H9 (cell line): Measurements from ENCODE around the gene DYNC1H1. TPM values are rescaled to one million over a fixed set of nuclear protein-coding genes. Genes with fewer than 3 reads are reported as not detected.
A peak's percentile ranks its signal among the peaks of the same experiment; 100 is the strongest.

Experiments used
- DNase-seq: peaks from one replicate; pipeline ENCODE4 v3.0.0-alpha.2; 2017
- H2AFZ ChIP-seq: one replicate; pipeline ENCODE4 v1.6.1; 2013; ENCODE audit warnings: mild to moderate bottlenecking, low read length, control low read depth, moderate library complexity
- H2AK5ac ChIP-seq: 2 replicates; pipeline ENCODE4 v1.6.1; 2013; ENCODE audit warnings: low read length, control low read depth, mixed read lengths; ENCODE audit not compliant: insufficient read length
- H2BK120ac ChIP-seq: one replicate; pipeline ENCODE4 v1.6.1; 2013; ENCODE audit warnings: low read depth, mild to moderate bottlenecking, low read length, control low read depth, inconsistent platforms; ENCODE audit not compliant: poor library complexity, severe bottlenecking
- H2BK12ac ChIP-seq: 2 replicates; pipeline ENCODE4 v1.6.1; 2013; ENCODE audit warnings: low read length, control low read depth, mixed read lengths, low read depth; ENCODE audit not compliant: insufficient read length
- H2BK15ac ChIP-seq: 2 replicates; pipeline ENCODE4 v1.6.1; 2013; ENCODE audit warnings: low read depth, low read length, control low read depth
- H2BK20ac ChIP-seq: one replicate; pipeline ENCODE4 v1.6.1; 2013; ENCODE audit warnings: low read depth, mild to moderate bottlenecking, low read length, control low read depth, inconsistent platforms; ENCODE audit not compliant: poor library complexity, severe bottlenecking
- H2BK5ac ChIP-seq: 2 replicates; pipeline ENCODE4 v1.6.1; 2013; ENCODE audit warnings: low read length, control low read depth, mixed read lengths; ENCODE audit not compliant: insufficient read length
- H3K14ac ChIP-seq: 2 replicates; pipeline ENCODE4 v1.6.1; 2013; ENCODE audit warnings: low read length, control low read depth; ENCODE audit not compliant: insufficient read depth
- H3K18ac ChIP-seq: 2 replicates; pipeline ENCODE4 v1.6.1; 2013; ENCODE audit warnings: low read depth, mild to moderate bottlenecking, mixed read lengths, low read length, control low read depth; ENCODE audit not compliant: insufficient read length
- H3K23ac ChIP-seq: 2 replicates; pipeline ENCODE4 v1.6.1; 2013; ENCODE audit warnings: low read length, control low read depth, mixed read lengths, low read depth; ENCODE audit not compliant: insufficient read length
- H3K23me2 ChIP-seq: 2 replicates; pipeline ENCODE4 v1.6.1; 2013; ENCODE audit warnings: low read depth, mild to moderate bottlenecking, mixed read lengths, low read length, control low read depth; ENCODE audit not compliant: insufficient read length, poor library complexity, severe bottlenecking
- H3K27ac ChIP-seq: 2 replicates; pipeline ENCODE4 v1.5.1; 2013; ENCODE audit warnings: low read length, control low read depth, mixed read lengths, low read depth; ENCODE audit not compliant: insufficient read length
- H3K27me3 ChIP-seq: 2 replicates; pipeline ENCODE4 v1.6.1; 2013; ENCODE audit warnings: low read length, control low read depth, inconsistent platforms; ENCODE audit not compliant: insufficient read depth
- H3K4ac ChIP-seq: 2 replicates; pipeline ENCODE4 v1.6.1; 2013; ENCODE audit warnings: low read depth, mild to moderate bottlenecking, control low read depth, inconsistent platforms, low read length, moderate library complexity
- H3K4me1 ChIP-seq: 2 replicates; pipeline ENCODE4 v1.6.1; 2013; ENCODE audit warnings: low read length, control low read depth, inconsistent platforms; ENCODE audit not compliant: insufficient read depth
- H3K4me2 ChIP-seq: 2 replicates; pipeline ENCODE4 v1.6.1; 2013; ENCODE audit warnings: low read length, control low read depth, mixed read lengths; ENCODE audit not compliant: insufficient read length, insufficient read depth
- H3K56ac ChIP-seq: 2 replicates; pipeline ENCODE4 v1.6.1; 2013; ENCODE audit warnings: low read depth, mild to moderate bottlenecking, mixed read lengths, low read length, control low read depth; ENCODE audit not compliant: insufficient read length
- H3K79me1 ChIP-seq: 2 replicates; pipeline ENCODE4 v1.6.1; 2013; ENCODE audit warnings: low read depth, mild to moderate bottlenecking, moderate library complexity, low read length, control low read depth, inconsistent platforms; ENCODE audit not compliant: insufficient read depth, poor library complexity, severe bottlenecking
- H3K79me2 ChIP-seq: 2 replicates; pipeline ENCODE4 v1.6.1; 2013; ENCODE audit warnings: low read length, control low read depth, inconsistent platforms; ENCODE audit not compliant: insufficient read depth
- H3K9ac ChIP-seq: 2 replicates; pipeline ENCODE4 v1.6.1; 2013; ENCODE audit warnings: low read length, control low read depth, mixed read lengths; ENCODE audit not compliant: insufficient read length; ENCODE audit errors: extremely low read depth
- H3K9me3 ChIP-seq: one replicate; pipeline ENCODE4 v1.6.1; 2013; ENCODE audit warnings: low read depth, low read length, inconsistent platforms; ENCODE audit not compliant: control insufficient read depth
- H3T11ph ChIP-seq: one replicate; pipeline ENCODE4 v1.6.1; 2013; ENCODE audit warnings: mild to moderate bottlenecking, low read length, control low read depth, inconsistent platforms
- H4K20me1 ChIP-seq: one replicate; pipeline ENCODE4 v1.6.1; 2013; ENCODE audit not compliant: control insufficient read depth, insufficient read length, insufficient read depth
- H4K5ac ChIP-seq: 2 replicates; pipeline ENCODE4 v1.6.1; 2013; ENCODE audit warnings: low read depth, mild to moderate bottlenecking, mixed read lengths, low read length, control low read depth; ENCODE audit not compliant: insufficient read length
- H4K8ac ChIP-seq: replicated peaks from 2 replicates; pipeline ENCODE4 v1.6.1; 2013; ENCODE audit warnings: low read length, control low read depth, mixed read lengths, low read depth; ENCODE audit not compliant: insufficient read length
- H4K91ac ChIP-seq: 2 replicates; pipeline ENCODE4 v1.6.1; 2013; ENCODE audit warnings: low read depth, mild to moderate bottlenecking, moderate library complexity, mixed read lengths, low read length, control low read depth; ENCODE audit not compliant: insufficient read length
- H3K27ac Mint-ChIP-seq, 3 experiments: 2 replicates in 2 of 3; 3 replicates in 1 of 3; pipeline ENCODE4 v1.8.0; 2020 to 2021; ENCODE audit warnings: mixed read lengths in 3 of 3, mild to moderate bottlenecking in 1 of 3, moderate library complexity in 1 of 3
- H3K27me3 Mint-ChIP-seq: 2 replicates; pipeline ENCODE4 v1.8.0; 2021; ENCODE audit warnings: low read depth, mild to moderate bottlenecking, moderate library complexity, mixed read lengths
- H3K36me3 Mint-ChIP-seq, 3 experiments: 2 replicates in 2 of 3; 3 replicates in 1 of 3; pipeline ENCODE4 v1.8.0; 2020 to 2021; ENCODE audit warnings: low read depth in 3 of 3, mixed read lengths in 3 of 3; ENCODE audit not compliant: insufficient read depth in 1 of 3
- H3K4me1 Mint-ChIP-seq, 2 experiments: 2 replicates each; pipeline ENCODE4 v1.8.0; 2020; ENCODE audit warnings: mixed read lengths in 2 of 2
- H3K4me3 Mint-ChIP-seq, 2 experiments: 2 replicates in 1 of 2; 3 replicates in 1 of 2; pipeline ENCODE4 v1.8.0; 2020 to 2021; ENCODE audit warnings: mild to moderate bottlenecking in 2 of 2, mixed read lengths in 2 of 2, moderate library complexity in 1 of 2
- H3K9me3 Mint-ChIP-seq, 2 experiments: 2 replicates in 1 of 2; 3 replicates in 1 of 2; pipeline ENCODE4 v1.8.0; 2020; ENCODE audit warnings: mild to moderate bottlenecking in 2 of 2, mixed read lengths in 2 of 2, moderate library complexity in 1 of 2
- CTCF ChIP-seq: fragments of 200-600 bp; sonication (generic); conservative IDR thresholded peaks from 3 replicates; pipeline ENCODE4 v1.8.0; 2021; ENCODE audit warnings: antibody characterized with exemption, mild to moderate bottlenecking
- WGBS: extraction: QIAGEN DNeasy Blood & Tissue Kit; methylation state at CpG from one replicate; pipeline ENCODE4 v1.1.7; 2013; ENCODE audit warnings: missing lambda C conversion rate, low lambda C conversion rate, mixed read lengths; ENCODE audit not compliant: insufficient read length; ENCODE audit errors: extremely low coverage; 5-methylcytosine and 5-hydroxymethylcytosine counted together
- total RNA-seq: library from RNA; stranded (reverse); gene quantifications from 2 replicates; pipeline ENCODE4 v1.2.1, GENCODE V29; 2021

DYNC1H1 gene
- total RNA-seq, 1 experiment from 2014 or later, result 359 TPM

GRCh38 chr14:102094101-102094500 is 129.7 kb downstream of the DYNC1H1 start:
- Mint-ChIP-seq H3K9me3 (no peaks in the 10 kb centered on the region; a peak in 2 of 5 replicates), H3K27me3 (peaks cover 10% of the 10 kb centered on the region), H3K27ac (peak overlapping the region in 1 of 3 experiments; percentile 17; a peak in 1 of 7 replicates), H3K36me3 (peaks cover 0 to 5% (median 0%) of the 10 kb centered on the region in 3 experiments; a peak in 1 of 7 replicates), H3K4me3 (no peak overlapping the region), H3K4me1 (peaks cover 23 to 32% of the 10 kb centered on the region in 2 experiments)
- H3K4ac ChIP-seq, result no peak overlapping the region
- no peaks in the 10 kb centered on the region for H3K79me2 ChIP-seq
- no peak overlapping the region for H4K91ac ChIP-seq
- H3K23me2 ChIP-seq, result no peaks in the 10 kb centered on the region
- no peak for DNase-seq
- no peak for TF ChIP-seq CTCF
- no peak overlapping the region for H3K4me2 ChIP-seq
- H3K14ac ChIP-seq, result no peak overlapping the region
- no peaks in the 10 kb centered on the region for H3K9me3 ChIP-seq
- no peak overlapping the region for H2BK20ac ChIP-seq
- no peak overlapping the region for H4K5ac ChIP-seq
- H2BK15ac ChIP-seq, result no peak overlapping the region
- H2BK120ac ChIP-seq, result no peak overlapping the region
- H3K79me1 ChIP-seq, result no peaks in the 10 kb centered on the region
- WGBS, result no CpG with 5 or more reads among the region's 7 CpGs
- H2AK5ac ChIP-seq, result no peak overlapping the region
- H3K56ac ChIP-seq, result no peak overlapping the region
- H2BK12ac ChIP-seq, result no peak overlapping the region
- H4K8ac ChIP-seq, result no peak overlapping the region
- no peak overlapping the region for H3K23ac ChIP-seq
- H3K27ac ChIP-seq, result no peak overlapping the region
- peaks cover 3% of the 10 kb centered on the region; the same call in 1 of the 2 replicates for H3K4me1 ChIP-seq
- H2BK5ac ChIP-seq, result no peak overlapping the region
- H2AFZ ChIP-seq, result no peak overlapping the region
- H3K27me3 ChIP-seq, result no peaks in the 10 kb centered on the region
- no peaks in the 10 kb centered on the region for H4K20me1 ChIP-seq
- H3T11ph ChIP-seq, result no peak overlapping the region
- no peak overlapping the region for H3K9ac ChIP-seq
- no peak overlapping the region for H3K18ac ChIP-seq
